Bronchial epithelial cell (primary cell): Measurements from ENCODE around the gene NT5M. TPM values are rescaled to one million over a fixed set of nuclear protein-coding genes. Genes with fewer than 3 reads are reported as not detected.

Experiments
- DNase-seq: peaks from one replicate; pipeline ENCODE4 v3.0.0-alpha.2; 2010; ENCODE audit warnings: low read depth
- FAIRE-seq: peaks from 2 replicates; lab custom pipeline; 2011; peaks lifted over from hg19 to GRCh38; lab: Jason Lieb, UNC
- H3K27me3 ChIP-seq: 2 replicates; pipeline ENCODE4 v1.5.1; 2011; ENCODE audit warnings: low read length; ENCODE audit not compliant: control insufficient read depth, insufficient read depth
- H3K36me3 ChIP-seq: 2 replicates; pipeline ENCODE4 v1.5.1; 2011; ENCODE audit warnings: low read length; ENCODE audit not compliant: control insufficient read depth, insufficient read depth
- H3K4me3 ChIP-seq: 2 replicates; pipeline ENCODE4 v1.5.1; 2011; ENCODE audit warnings: mild to moderate bottlenecking, low read depth, low read length, control low read depth
- total RNA-seq: library from RNA; depleted of rRNA; stranded (reverse); fragments of >200 nt; gene quantifications from 2 replicates; pipeline ENCODE4 v1.2.1, GENCODE V29; 2014
- TF ChIP-seq, protein P1 (sequence below): IDR thresholded peaks from 2 replicates; pipeline ENCODE4 v1.5.1; 2011; ENCODE audit warnings: mild to moderate bottlenecking, moderate library complexity, low read length, control low read depth, inconsistent platforms; ENCODE audit not compliant: insufficient read depth, severe bottlenecking

Gene NT5M
- total RNA-seq, 1 donor from 2014 or later: 0.79 TPM

GRCh38 chr17:17305281-17305801 lies 2.2 kb downstream of the NT5M start:
- FAIRE-seq (no peak), DNase-seq (no peak)
- Histone ChIP-seq H3K27me3 (peaks cover 3% of the 10 kb centered on the region), H3K4me3 (no peak overlapping the region), H3K36me3 (no peaks in the 10 kb centered on the region)
- TF ChIP-seq, protein P1, sequence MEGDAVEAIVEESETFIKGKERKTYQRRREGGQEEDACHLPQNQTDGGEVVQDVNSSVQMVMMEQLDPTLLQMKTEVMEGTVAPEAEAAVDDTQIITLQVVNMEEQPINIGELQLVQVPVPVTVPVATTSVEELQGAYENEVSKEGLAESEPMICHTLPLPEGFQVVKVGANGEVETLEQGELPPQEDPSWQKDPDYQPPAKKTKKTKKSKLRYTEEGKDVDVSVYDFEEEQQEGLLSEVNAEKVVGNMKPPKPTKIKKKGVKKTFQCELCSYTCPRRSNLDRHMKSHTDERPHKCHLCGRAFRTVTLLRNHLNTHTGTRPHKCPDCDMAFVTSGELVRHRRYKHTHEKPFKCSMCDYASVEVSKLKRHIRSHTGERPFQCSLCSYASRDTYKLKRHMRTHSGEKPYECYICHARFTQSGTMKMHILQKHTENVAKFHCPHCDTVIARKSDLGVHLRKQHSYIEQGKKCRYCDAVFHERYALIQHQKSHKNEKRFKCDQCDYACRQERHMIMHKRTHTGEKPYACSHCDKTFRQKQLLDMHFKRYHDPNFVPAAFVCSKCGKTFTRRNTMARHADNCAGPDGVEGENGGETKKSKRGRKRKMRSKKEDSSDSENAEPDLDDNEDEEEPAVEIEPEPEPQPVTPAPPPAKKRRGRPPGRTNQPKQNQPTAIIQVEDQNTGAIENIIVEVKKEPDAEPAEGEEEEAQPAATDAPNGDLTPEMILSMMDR: no peak

DNA sequence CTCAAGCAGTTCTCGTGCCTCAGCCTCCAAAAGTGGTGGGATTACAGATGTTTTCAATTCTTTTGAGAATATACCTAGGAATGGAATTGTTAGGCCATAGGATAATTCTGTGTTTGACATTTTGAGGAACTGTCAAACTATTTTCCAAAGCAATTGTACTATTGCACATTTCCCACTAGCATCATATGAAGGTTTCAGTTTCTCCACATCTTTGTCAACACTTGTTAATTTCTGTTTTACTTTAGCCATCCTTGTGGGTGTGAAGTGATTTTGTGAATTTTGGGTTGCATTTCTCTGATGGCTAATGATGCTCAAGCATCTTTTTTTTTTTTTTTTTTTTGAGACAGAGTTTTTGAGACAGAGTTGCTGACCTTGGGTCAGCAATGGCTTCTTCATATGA lies 6.2 kb downstream of the NT5M start:
- FAIRE-seq: no peak
- DNase-seq: no peak
- TF ChIP-seq, protein P1: no peak
- Histone ChIP-seq H3K4me3 (no peak overlapping the region), H3K36me3 (no peaks in the 10 kb centered on the region), H3K27me3 (no peaks in the 10 kb centered on the region)

DNA sequence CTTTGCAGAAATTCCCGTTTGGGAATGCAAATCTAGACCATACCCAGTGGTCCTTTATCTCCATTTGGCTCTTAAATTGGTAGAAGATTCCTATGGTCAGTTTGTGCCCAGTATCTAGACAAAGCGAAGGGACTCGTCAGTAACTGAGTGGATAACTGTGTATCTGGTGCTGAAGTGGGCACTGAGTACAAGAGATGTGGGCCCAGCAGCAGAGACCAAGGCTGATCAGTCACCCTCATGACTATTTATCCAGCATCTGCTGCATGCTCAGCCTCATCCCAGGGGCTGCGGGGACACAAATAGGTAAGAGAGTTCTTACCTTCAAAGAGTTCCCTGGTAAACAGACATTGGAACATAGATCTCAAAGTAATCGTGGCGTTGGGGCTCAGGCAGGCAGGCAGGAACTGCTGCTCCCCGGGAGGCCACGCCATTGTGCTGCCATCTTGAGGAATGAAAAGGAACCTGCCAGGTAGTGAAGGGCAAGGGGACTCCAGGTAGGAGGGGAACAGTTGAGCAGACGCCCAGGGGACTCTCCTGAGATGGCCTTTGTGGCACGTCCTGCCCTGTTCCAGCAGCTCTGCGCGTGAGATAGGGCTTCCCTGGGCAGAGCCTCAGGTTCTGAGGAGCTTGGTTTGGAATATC lies 10.3 kb downstream of the NT5M start:
- no peak overlapping the region for H3K4me3 ChIP-seq
- TF ChIP-seq, protein P1: peak; percentile 88
- no peaks in the 10 kb centered on the region for H3K27me3 ChIP-seq
- peak; percentile 57 for DNase-seq
- FAIRE-seq: no peak
- H3K36me3 ChIP-seq: no peaks in the 10 kb centered on the region

GRCh38 chr17:17314501-17315071 lies 11.4 kb downstream of the NT5M start:
- H3K36me3 ChIP-seq: no peaks in the 10 kb centered on the region
- TF ChIP-seq, protein P1: no peak
- FAIRE-seq (peak; percentile 94), DNase-seq (no peak)
- no peak overlapping the region for H3K4me3 ChIP-seq
- no peaks in the 10 kb centered on the region for H3K27me3 ChIP-seq

GRCh38 chr17:17315142-17315821 lies 12.1 kb downstream of the NT5M start:
- no peak for FAIRE-seq
- H3K27me3 ChIP-seq: no peaks in the 10 kb centered on the region

More at GRCh38 chr17:17315142-17315821, 12.1 kb downstream of the NT5M start:
- H3K36me3 ChIP-seq: no peaks in the 10 kb centered on the region
- DNase-seq: no peak
- no peak overlapping the region for H3K4me3 ChIP-seq
- TF ChIP-seq, protein P1: no peak
